HT1080 (cell line): ENCODE measurements around the gene SPAG6. TPM values are rescaled to one million over a fixed set of nuclear protein-coding genes. Genes with fewer than 3 reads are reported as not detected.

Source experiments
- DNase-seq: peaks from one replicate; pipeline ENCODE4 v3.0.0-alpha.2; 2015; ENCODE audit warnings: low read depth
- total RNA-seq: library from RNA; depleted of rRNA; stranded (reverse); fragments of >200 nt; shearing (Covaris generic); gene quantifications from 2 replicates; pipeline ENCODE4 v1.2.3, GENCODE V29; 2014

SPAG6 gene
- total RNA-seq, 1 experiment from 2014 or later, result not detected

- DNase-seq, result peak; percentile 15
Measured at GRCh38 chr10:22321924-22322640, 23.2 kb upstream of the SPAG6 start.

GRCh38 chr10:22322641-22323160, 22.6 kb upstream of the SPAG6 start:
- DNase-seq, result no peak

GRCh38 chr10:22323538-22324305, 21.6 kb upstream of the SPAG6 start:
- no peak for DNase-seq

GRCh38 chr10:22324413-22324812, 20.9 kb upstream of the SPAG6 start:
- no peak for DNase-seq

GRCh38 chr10:22324893-22325271, 20.4 kb upstream of the SPAG6 start:
- no peak for DNase-seq

- peak; percentile 75 for DNase-seq
Measured at GRCh38 chr10:22325272-22326144, 19.8 kb upstream of the SPAG6 start.

- no peak for DNase-seq
Measured at GRCh38 chr10:22326145-22326702, 19.1 kb upstream of the SPAG6 start.

GRCh38 chr10:22329150-22329549, 16.1 kb upstream of the SPAG6 start:
- DNase-seq, result no peak

- no peak for DNase-seq
Measured at GRCh38 chr10:22332116-22332692, 13.1 kb upstream of the SPAG6 start.

- no peak for DNase-seq
Measured at GRCh38 chr10:22333167-22333974, 11.9 kb upstream of the SPAG6 start.

- DNase-seq, result no peak
Measured at GRCh38 chr10:22333975-22334282, 11.4 kb upstream of the SPAG6 start.

- no peak for DNase-seq
Measured at GRCh38 chr10:22334414-22335172, 10.7 kb upstream of the SPAG6 start.

GRCh38 chr10:22335173-22335933, 9.9 kb upstream of the SPAG6 start:
- DNase-seq, result no peak

- no peak for DNase-seq
Measured at GRCh38 chr10:22338185-22338900, 7.0 kb upstream of the SPAG6 start.

GRCh38 chr10:22338931-22339330, 6.4 kb upstream of the SPAG6 start:
- DNase-seq, result no peak

- DNase-seq, result no peak
Measured at GRCh38 chr10:22339761-22340328, 5.5 kb upstream of the SPAG6 start.

- peak; percentile 83 for DNase-seq
Measured at GRCh38 chr10:22340329-22341189, 4.7 kb upstream of the SPAG6 start.
